Progenitor cell of endocrine pancreas (in vitro differentiated cells): ENCODE results near the gene MMAB. TPM values are rescaled to one million over a fixed set of nuclear protein-coding genes. Genes with fewer than 3 reads are reported as not detected.

Experiments
- DNase-seq: peaks from one replicate; pipeline ENCODE4 v3.0.0; 2021; ENCODE audit warnings: low spot score; ENCODE audit not compliant: unreplicated experiment
- H3K27ac Mint-ChIP-seq: 2 replicates; pipeline ENCODE4 v1.8.0; 2021; ENCODE audit warnings: mild to moderate bottlenecking, moderate library complexity, mixed read lengths
- H3K27me3 Mint-ChIP-seq: 2 replicates; pipeline ENCODE4 v1.8.0; 2021; ENCODE audit warnings: mixed read lengths
- H3K36me3 Mint-ChIP-seq: 2 replicates; pipeline ENCODE4 v1.8.0; 2022; ENCODE audit warnings: mixed read lengths; ENCODE audit not compliant: insufficient read depth
- H3K4me1 Mint-ChIP-seq: 2 replicates; pipeline ENCODE4 v1.8.0; 2021; ENCODE audit warnings: low read depth, mixed read lengths
- H3K4me3 Mint-ChIP-seq: 2 replicates; pipeline ENCODE4 v1.8.0; 2021; ENCODE audit warnings: low read depth, mild to moderate bottlenecking, moderate library complexity, mixed read lengths
- H3K9me3 Mint-ChIP-seq: 2 replicates; pipeline ENCODE4 v1.8.0; 2021; ENCODE audit warnings: low read depth, mixed read lengths
- CTCF ChIP-seq: fragments of 200-600 bp; sonication (generic); IDR thresholded peaks from one replicate; pipeline ENCODE4 v1.5.0; 2021; ENCODE audit warnings: antibody characterized with exemption, mild to moderate bottlenecking; ENCODE audit not compliant: unreplicated experiment
- total RNA-seq: library from RNA; stranded (reverse); gene quantifications from 2 replicates; pipeline ENCODE4 v1.2.1, GENCODE V29; 2021

The MMAB gene
- total RNA-seq, 1 donor from 2014 or later = 35.3 TPM

- no peaks in the 10 kb centered on the region for H3K27me3 Mint-ChIP-seq
- peaks cover 6% of the 10 kb centered on the region for H3K4me1 Mint-ChIP-seq
- peaks cover 11% of the 10 kb centered on the region for H3K36me3 Mint-ChIP-seq
- no peak for TF ChIP-seq CTCF
- no peak for DNase-seq
- H3K4me3 Mint-ChIP-seq = no peak overlapping the region
- H3K27ac Mint-ChIP-seq = no peak overlapping the region
- no peaks in the 10 kb centered on the region for H3K9me3 Mint-ChIP-seq
These were observed 19.0 kb upstream of the MMAB start for GRCh38 chr12:109592195-109592904.

- peaks cover 6% of the 10 kb centered on the region for H3K4me1 Mint-ChIP-seq
- TF ChIP-seq CTCF = no peak
- no peak overlapping the region for H3K27ac Mint-ChIP-seq
These were observed 17.7 kb upstream of the MMAB start for GRCh38 chr12:109591041-109591440.

GRCh38 chr12:109590566-109590965 lies 17.3 kb upstream of the MMAB start:
- Mint-ChIP-seq H3K36me3 (peaks cover 8% of the 10 kb centered on the region), H3K27ac (no peak overlapping the region), H3K4me1 (peaks cover 6% of the 10 kb centered on the region), H3K9me3 (no peaks in the 10 kb centered on the region), H3K4me3 (no peak overlapping the region), H3K27me3 (no peaks in the 10 kb centered on the region)
- no peak for TF ChIP-seq CTCF
- DNase-seq = no peak

More at GRCh38 chr12:109591041-109591440, 17.7 kb upstream of the MMAB start:
- no peaks in the 10 kb centered on the region for H3K9me3 Mint-ChIP-seq
- peaks cover 8% of the 10 kb centered on the region for H3K36me3 Mint-ChIP-seq
- no peak overlapping the region for H3K4me3 Mint-ChIP-seq
- no peaks in the 10 kb centered on the region for H3K27me3 Mint-ChIP-seq
- no peak for DNase-seq

- H3K4me1 Mint-ChIP-seq = peaks cover 6% of the 10 kb centered on the region
- H3K9me3 Mint-ChIP-seq = no peaks in the 10 kb centered on the region
- TF ChIP-seq CTCF = no peak
- peaks cover 8% of the 10 kb centered on the region for H3K36me3 Mint-ChIP-seq
- no peaks in the 10 kb centered on the region for H3K27me3 Mint-ChIP-seq
- no peak for DNase-seq
- H3K4me3 Mint-ChIP-seq = no peak overlapping the region
- H3K27ac Mint-ChIP-seq = no peak overlapping the region
These were observed 16.5 kb upstream of the MMAB start for GRCh38 chr12:109589691-109590245.

- Mint-ChIP-seq H3K27ac (no peak overlapping the region), H3K4me1 (peaks cover 6% of the 10 kb centered on the region), H3K9me3 (no peaks in the 10 kb centered on the region), H3K27me3 (no peaks in the 10 kb centered on the region), H3K36me3 (peaks cover 8% of the 10 kb centered on the region), H3K4me3 (no peak overlapping the region)
- no peak for TF ChIP-seq CTCF
- no peak for DNase-seq
These were observed 15.9 kb upstream of the MMAB start for GRCh38 chr12:109589240-109589590.
